Measurements from ENCODE around the gene XAF1.

XAF1 gene

GRCh38 chr17:6787081-6787693 is 31.3 kb downstream of the XAF1 start:
- Histone ChIP-seq H3K36me3 (no peaks in the 10 kb centered on the region), H3K27me3 (no peaks in the 10 kb centered on the region), H3K9me3 (no peaks in the 10 kb centered on the region), H3K4me3 (ENCODE audit: low read depth, low read length) (no peak overlapping the region), H3K4me1 (no peaks in the 10 kb centered on the region)
- TF ChIP-seq CTCF (IDR thresholded peaks at IDR 0.05; ENCODE audit: low read depth, low read length) = no peak
- no peak for DNase-seq

- H3K4me1 ChIP-seq = no peaks in the 10 kb centered on the region
- H3K4me3 ChIP-seq (ENCODE audit: low read depth, low read length) = no peak overlapping the region
- TF ChIP-seq CTCF (IDR thresholded peaks at IDR 0.05; ENCODE audit: low read depth, low read length) = no peak
- no peaks in the 10 kb centered on the region for H3K27me3 ChIP-seq
- no peaks in the 10 kb centered on the region for H3K9me3 ChIP-seq
- no peaks in the 10 kb centered on the region for H3K36me3 ChIP-seq
- no peak for DNase-seq
Observed at GRCh38 chr17:6789146-6789545, 33.3 kb downstream of the XAF1 start.

- Histone ChIP-seq H3K4me3 (ENCODE audit: low read depth, low read length) (no peak overlapping the region), H3K27me3 (no peaks in the 10 kb centered on the region), H3K9me3 (no peaks in the 10 kb centered on the region), H3K4me1 (no peaks in the 10 kb centered on the region), H3K36me3 (no peaks in the 10 kb centered on the region)
- no peak for DNase-seq
- TF ChIP-seq CTCF (IDR thresholded peaks at IDR 0.05; ENCODE audit: low read depth, low read length) = no peak
Observed at GRCh38 chr17:6793748-6794493, 38.1 kb downstream of the XAF1 start.

GRCh38 chr17:6796017-6796886 is 40.4 kb downstream of the XAF1 start:
- Histone ChIP-seq H3K4me1 (no peaks in the 10 kb centered on the region), H3K27me3 (no peaks in the 10 kb centered on the region), H3K9me3 (no peaks in the 10 kb centered on the region), H3K36me3 (no peaks in the 10 kb centered on the region), H3K4me3 (ENCODE audit: low read depth, low read length) (no peak overlapping the region)
- DNase-seq = no peak
- no peak for TF ChIP-seq CTCF (IDR thresholded peaks at IDR 0.05; ENCODE audit: low read depth, low read length)

DNA sequence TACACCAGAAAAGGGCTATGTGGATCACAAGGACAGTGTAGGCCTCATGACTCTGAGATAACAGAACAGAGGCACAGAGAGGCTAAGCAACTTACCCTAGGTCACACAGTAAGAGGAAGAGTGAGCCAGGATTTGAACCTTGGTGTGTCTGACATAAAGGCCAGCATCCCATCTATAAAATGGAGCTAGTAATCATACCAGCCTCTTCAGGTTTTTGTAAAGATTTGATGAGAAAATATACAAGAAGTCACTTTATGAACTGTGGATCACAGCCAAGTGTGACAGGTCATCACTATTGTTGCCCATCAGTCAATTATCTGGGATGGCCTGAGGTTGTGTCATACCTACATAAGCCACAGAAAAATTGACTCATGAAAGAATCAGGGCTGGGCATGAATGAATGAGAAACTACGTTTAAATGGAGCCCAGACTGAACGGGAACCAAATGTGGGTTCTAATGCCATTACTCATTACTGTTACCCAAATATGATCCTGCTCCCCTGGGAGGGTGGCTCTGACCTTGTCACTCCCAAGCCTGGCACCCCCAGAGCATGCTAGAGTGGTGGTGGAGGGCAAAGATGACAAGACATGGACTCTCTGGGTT is 41.1 kb downstream of the XAF1 start:
- Histone ChIP-seq H3K4me1 (no peaks in the 10 kb centered on the region), H3K4me3 (ENCODE audit: low read depth, low read length) (no peak overlapping the region), H3K9me3 (no peaks in the 10 kb centered on the region), H3K27me3 (no peaks in the 10 kb centered on the region), H3K36me3 (no peaks in the 10 kb centered on the region)
- TF ChIP-seq CTCF (IDR thresholded peaks at IDR 0.05; ENCODE audit: low read depth, low read length) = no peak
- no peak for DNase-seq

All from BE2C (cell line).